Ovary (tissue), 9 donors: Measurements from ENCODE around the gene AOAH. TPM values are rescaled to one million over a fixed set of nuclear protein-coding genes. Genes with fewer than 3 reads are reported as not detected.

Source experiments
- DNase-seq, 5 donors: peaks; one replicate each; pipeline ENCODE4 v3.0.0-alpha.2; 2019 to 2020
- H3K27ac ChIP-seq, 2 donors: fragments of 200-600 bp; one replicate each; pipeline versions ENCODE4 v1.5.1 to v1.8.0; 2019 to 2022
- H3K27me3 ChIP-seq: fragments of 200-600 bp; one replicate; pipeline ENCODE4 v1.8.0; 2022
- H3K36me3 ChIP-seq: fragments of 200-600 bp; sonication (generic); one replicate; pipeline ENCODE4 v1.5.1; 2019
- H3K4me1 ChIP-seq: one replicate; pipeline ENCODE4 v1.8.1; 2013; ENCODE audit warnings: mild to moderate bottlenecking, moderate library complexity; ENCODE audit not compliant: insufficient read depth
- H3K4me3 ChIP-seq: fragments of 200-600 bp; sonication (generic); one replicate; pipeline ENCODE4 v1.5.1; 2017
- H3K9me3 ChIP-seq, 2 donors: fragments of 200-600 bp in 1 of 2; sonication (generic) in 1 of 2; one replicate each; pipeline versions ENCODE4 v1.5.1 to v1.8.1; 2013 to 2019; ENCODE audit warnings: mild to moderate bottlenecking in 1 of 2, moderate library complexity in 1 of 2
- EP300 ChIP-seq: sonication (generic); formaldehyde crosslinking; IDR thresholded peaks from one replicate; pipeline ENCODE4 v1.6.1; 2017; ENCODE audit warnings: antibody characterized with exemption
- POLR2A ChIP-seq: fragments of 450-650 bp; IDR thresholded peaks from one replicate; pipeline ENCODE4 v1.6.1; 2017; ENCODE audit warnings: antibody characterized with exemption, mild to moderate bottlenecking, moderate library complexity
- WGBS, 3 donors: extraction: QIAGEN DNeasy Blood & Tissue Kit in 1 of 3; methylation state at CpG; one replicate each; pipeline versions ENCODE4 v1.1.5 to v1.1.7; 2013 to 2017; 5-methylcytosine and 5-hydroxymethylcytosine counted together
- intact Hi-C, 4 donors: fragments of 100-400 bp; cut with DNase I; formaldehyde crosslinking; loops; one replicate each; pipeline versions ENCODE4 v1.11.0 to v1.15.1; 2022 to 2023
- polyA plus RNA-seq, 2 donors: library from polyadenylated mRNA; stranded (reverse); fragments of 200-250 nt in 1 of 2; fragments of 350-450 nt in 1 of 2; fragmentation: Illumina TruSeq in 1 of 2; extraction: RNeasy Lipid Tissue Mini Kit (QIAGEN cat#74804) in 1 of 2; gene quantifications; one replicate each; pipeline ENCODE4 v1.2.3, GENCODE V29; 2013 to 2014
- total RNA-seq, 7 donors: library from RNA; depleted of rRNA in 2 of 7; stranded (reverse); fragments of >200 nt in 2 of 7; fragmentation: NEBNext Ultra II Directional in 3 of 7; extraction: Animal tissue kit (Norgen Biotek cat#: 25700) in 3 of 7; gene quantifications; one replicate each; pipeline versions ENCODE4 v1.1.0 to v1.2.4, GENCODE V29; 2016 to 2023
- TF ChIP-seq, protein P1 (sequence below), 3 donors: fragments of 450-650 bp in 2 of 3; fragments of 200-600 bp in 1 of 3; IDR thresholded peaks; one replicate each; pipeline versions ENCODE4 v1.5.1 to v1.8.0; 2016 to 2022; ENCODE audit warnings: antibody characterized with exemption in 3 of 3, mild to moderate bottlenecking in 1 of 3
- donor health status: DM: no; HTN: no; CAD: no; lungs with moderate emphysema.
- donor health status: DM: no; HTN: no; CAD: no.
- donor health status: Bipolar disorder and iron deficiency.
- donor health status: DM: yes; HTN: yes; CAD: no.
- donor health status: DM: no; HTN: no; CAD: no.
- donor health status: DM: yes; HTN: yes; CAD: no.

AOAH gene
- total and polyA plus RNA-seq, 9 donors = 0.83 to 14.0 (median 4.8) TPM

DNA sequence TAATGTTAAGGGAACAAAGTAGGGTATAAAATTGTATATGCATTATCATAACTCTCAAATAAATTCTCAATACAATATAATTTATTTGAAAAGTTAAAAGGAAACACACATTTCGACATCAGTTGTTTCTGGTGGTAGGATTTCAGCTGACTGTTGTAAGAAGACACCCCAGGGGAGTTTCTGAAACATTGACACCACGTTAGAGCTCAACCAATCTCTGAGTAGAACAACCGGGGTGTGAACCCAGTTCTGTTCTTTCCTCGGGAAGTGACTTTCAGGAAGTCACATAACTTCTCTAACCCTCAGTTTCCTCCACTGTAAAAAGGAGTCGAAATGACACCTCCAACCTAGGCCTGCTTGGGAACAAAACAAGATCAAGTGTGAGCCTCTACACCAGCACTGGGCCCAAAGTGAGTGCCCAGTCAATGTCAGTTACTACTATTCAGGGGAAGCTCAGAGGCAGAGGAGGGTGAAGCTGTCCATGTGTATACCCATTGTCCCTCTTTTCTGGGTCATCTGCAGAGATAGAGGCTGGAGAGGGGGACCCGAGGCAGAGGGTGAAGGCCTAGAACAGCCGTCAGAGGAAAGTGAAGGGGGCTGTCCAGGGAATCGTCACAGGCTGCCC lies 67.1 kb downstream of the AOAH start:
- Histone ChIP-seq H3K4me3 (no peak overlapping the region), H3K4me1 (no peaks in the 10 kb centered on the region), H3K9me3 (no peaks in the 10 kb centered on the region), H3K27me3 (no peaks in the 10 kb centered on the region), H3K36me3 (no peaks in the 10 kb centered on the region), H3K27ac (no peak overlapping the region)
- TF ChIP-seq, protein P1, sequence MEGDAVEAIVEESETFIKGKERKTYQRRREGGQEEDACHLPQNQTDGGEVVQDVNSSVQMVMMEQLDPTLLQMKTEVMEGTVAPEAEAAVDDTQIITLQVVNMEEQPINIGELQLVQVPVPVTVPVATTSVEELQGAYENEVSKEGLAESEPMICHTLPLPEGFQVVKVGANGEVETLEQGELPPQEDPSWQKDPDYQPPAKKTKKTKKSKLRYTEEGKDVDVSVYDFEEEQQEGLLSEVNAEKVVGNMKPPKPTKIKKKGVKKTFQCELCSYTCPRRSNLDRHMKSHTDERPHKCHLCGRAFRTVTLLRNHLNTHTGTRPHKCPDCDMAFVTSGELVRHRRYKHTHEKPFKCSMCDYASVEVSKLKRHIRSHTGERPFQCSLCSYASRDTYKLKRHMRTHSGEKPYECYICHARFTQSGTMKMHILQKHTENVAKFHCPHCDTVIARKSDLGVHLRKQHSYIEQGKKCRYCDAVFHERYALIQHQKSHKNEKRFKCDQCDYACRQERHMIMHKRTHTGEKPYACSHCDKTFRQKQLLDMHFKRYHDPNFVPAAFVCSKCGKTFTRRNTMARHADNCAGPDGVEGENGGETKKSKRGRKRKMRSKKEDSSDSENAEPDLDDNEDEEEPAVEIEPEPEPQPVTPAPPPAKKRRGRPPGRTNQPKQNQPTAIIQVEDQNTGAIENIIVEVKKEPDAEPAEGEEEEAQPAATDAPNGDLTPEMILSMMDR (IDR thresholded peaks at IDR 0.05) = no peak
- TF ChIP-seq EP300 (no peak), POLR2A (no peak)
- intact Hi-C loops = no loop called here
- DNase-seq = no peak
- WGBS, 3 donors = 85 to 90% (median 88%) methylated on average over 8 of the region's 8 CpGs

DNA sequence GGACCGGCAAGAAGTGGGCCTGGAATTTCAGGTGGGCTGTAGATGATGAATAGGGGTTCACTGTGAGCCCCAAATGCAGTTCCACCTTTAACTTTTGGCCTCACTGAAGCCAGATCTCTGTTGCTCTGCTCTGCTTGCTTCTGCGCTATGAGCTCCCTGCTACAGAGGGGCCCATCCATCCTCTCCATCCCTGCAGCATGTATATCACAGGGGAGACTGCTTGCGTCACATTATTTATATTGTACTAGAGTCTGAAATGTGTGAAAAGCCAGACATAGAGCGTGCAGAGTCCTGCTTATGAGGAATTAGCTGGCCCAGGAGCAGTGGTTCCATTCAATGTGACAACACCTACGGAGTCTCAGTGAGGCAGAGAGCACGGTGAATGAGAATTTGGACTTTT lies 69.9 kb downstream of the AOAH start:
- intact Hi-C loops = no loop called here
- no peaks in the 10 kb centered on the region for H3K4me1 ChIP-seq
- no peaks in the 10 kb centered on the region for H3K27me3 ChIP-seq
- H3K9me3 ChIP-seq = no peaks in the 10 kb centered on the region
- no peak overlapping the region for H3K27ac ChIP-seq
- TF ChIP-seq POLR2A (no peak), EP300 (no peak)
- TF ChIP-seq, protein P1 (IDR thresholded peaks at IDR 0.05) = no peak
- H3K4me3 ChIP-seq = no peak overlapping the region
- H3K36me3 ChIP-seq = no peaks in the 10 kb centered on the region
- 86 to 95% (median 91%) methylated on average over 6 of the region's 6 CpGs for WGBS, 3 donors
- no peak for DNase-seq

DNA sequence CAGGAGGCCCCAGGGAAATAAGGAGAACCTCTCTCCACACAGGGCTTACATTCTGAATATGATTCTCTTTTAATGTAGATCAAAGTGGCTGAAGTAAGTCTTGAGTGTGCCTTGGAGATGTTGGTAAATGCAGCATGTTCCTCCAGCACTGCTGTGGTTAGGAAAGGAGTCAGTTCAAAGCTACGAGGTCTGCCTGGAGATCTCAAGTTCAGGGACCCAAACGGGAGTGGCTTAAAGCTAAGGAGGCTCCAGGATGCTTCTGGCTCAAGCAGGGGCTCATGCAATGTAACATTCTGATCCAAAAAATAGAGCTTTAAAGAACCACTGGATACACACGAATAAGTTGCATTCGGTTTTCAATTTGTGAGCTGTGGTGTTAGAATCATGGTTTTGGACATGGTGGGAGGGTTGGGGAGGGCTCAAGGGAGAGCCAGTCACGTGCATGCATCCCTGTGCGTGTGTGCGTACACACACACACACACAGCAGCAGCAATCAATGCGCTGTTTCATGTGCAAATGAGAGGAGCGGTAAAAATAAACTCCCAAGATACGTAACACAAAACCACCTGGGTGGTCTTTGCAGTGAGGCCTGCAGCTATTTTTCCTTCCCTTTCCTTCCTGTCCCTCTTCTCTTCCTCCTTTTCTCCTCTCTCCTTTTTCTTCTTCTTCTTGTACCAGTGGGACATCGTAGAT lies 70.5 kb downstream of the AOAH start:
- H3K4me3 ChIP-seq = no peak overlapping the region
- H3K27ac ChIP-seq = no peak overlapping the region
- H3K27me3 ChIP-seq = no peaks in the 10 kb centered on the region
- TF ChIP-seq POLR2A (no peak), EP300 (no peak)
- TF ChIP-seq, protein P1 (IDR thresholded peaks at IDR 0.05) = no peak
- H3K9me3 ChIP-seq = no peaks in the 10 kb centered on the region
- H3K4me1 ChIP-seq = no peaks in the 10 kb centered on the region
- no peak for DNase-seq
- WGBS, 3 donors = 38 to 58% (median 52%) methylated on average over 11 of the region's 11 CpGs
- intact Hi-C loops = no loop called here
- H3K36me3 ChIP-seq = no peaks in the 10 kb centered on the region

DNA sequence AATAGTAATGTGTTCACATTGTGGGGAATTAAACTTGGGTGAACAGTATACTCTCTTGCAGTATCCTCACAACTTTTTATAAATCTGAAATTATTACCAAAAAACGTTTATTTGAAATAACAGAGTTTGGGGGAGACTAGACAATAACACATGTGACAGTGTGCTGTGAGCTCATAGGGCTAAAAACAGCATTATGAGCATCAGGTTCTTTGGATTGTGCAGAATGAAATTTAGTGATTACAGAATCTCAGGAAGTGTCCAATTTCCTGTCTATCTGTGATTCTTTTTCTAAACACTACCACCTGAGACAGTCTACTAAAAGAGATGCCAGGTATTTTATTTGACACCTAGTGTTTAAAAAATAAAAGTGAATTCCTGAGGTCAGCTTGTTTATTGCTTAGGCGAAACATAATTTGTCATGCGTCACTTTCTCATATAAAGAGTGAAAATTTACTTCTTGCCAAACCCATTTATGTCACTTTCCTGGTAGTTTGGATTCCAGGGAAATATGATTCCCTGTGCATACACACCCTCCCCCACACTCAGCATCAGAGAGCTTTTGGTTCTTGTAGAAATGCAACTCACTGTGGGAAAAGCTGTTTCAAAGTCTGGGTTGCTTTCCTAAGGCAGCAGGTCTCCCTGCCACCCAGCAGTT lies 71.2 kb downstream of the AOAH start:
- no peaks in the 10 kb centered on the region for H3K36me3 ChIP-seq
- TF ChIP-seq EP300 (no peak), POLR2A (no peak)
- TF ChIP-seq, protein P1 (IDR thresholded peaks at IDR 0.05) = no peak
- no peak overlapping the region for H3K27ac ChIP-seq
- H3K27me3 ChIP-seq = no peaks in the 10 kb centered on the region
- H3K4me1 ChIP-seq = no peaks in the 10 kb centered on the region
- H3K9me3 ChIP-seq = no peaks in the 10 kb centered on the region
- no peak overlapping the region for H3K4me3 ChIP-seq
- DNase-seq = no peak
- intact Hi-C loops = no loop called here
- WGBS, 3 donors = 45 to 52% (median 50%) methylated on average over 3 of the region's 3 CpGs
